HFFc6 (cell line): ENCODE measurements around the gene ACACB. TPM values are rescaled to one million over a fixed set of nuclear protein-coding genes. Genes with fewer than 3 reads are reported as not detected.
"Not testable (repeated sequence)": the region's sequence is repeated elsewhere in the genome, so short reads cannot be mapped to it uniquely, and the experiment has no call there.

Experiments
- DNase-seq: peaks from one replicate; pipeline ENCODE4 v3.0.0-alpha.2; 2018
- H3K27ac Mint-ChIP-seq: 2 replicates; pipeline ENCODE4 v1.8.0; 2020; ENCODE audit warnings: mild to moderate bottlenecking, mixed read lengths
- H3K27me3 Mint-ChIP-seq: 2 replicates; pipeline ENCODE4 v1.8.0; 2021; ENCODE audit warnings: mild to moderate bottlenecking, moderate library complexity, mixed read lengths; ENCODE audit not compliant: insufficient read depth
- H3K36me3 Mint-ChIP-seq: 2 replicates; pipeline ENCODE4 v1.8.0; 2021; ENCODE audit warnings: low read depth, mixed read lengths
- H3K4me1 Mint-ChIP-seq: 2 replicates; pipeline ENCODE4 v1.8.0; 2020; ENCODE audit warnings: low read depth, mixed read lengths
- H3K4me3 Mint-ChIP-seq: 2 replicates; pipeline ENCODE4 v1.8.0; 2020; ENCODE audit warnings: mild to moderate bottlenecking, moderate library complexity, mixed read lengths
- H3K9me3 Mint-ChIP-seq: 2 replicates; pipeline ENCODE4 v1.8.0; 2020; ENCODE audit warnings: mild to moderate bottlenecking, mixed read lengths
- CTCF ChIP-seq: fragments of 200-600 bp; sonication (generic); IDR thresholded peaks from 2 replicates; pipeline ENCODE4 v1.5.0; 2021; ENCODE audit warnings: antibody characterized with exemption, mild to moderate bottlenecking
- total RNA-seq, 6 experiments: library from RNA; stranded (reverse); fragmentation: NEBNext Ultra II Directional; extraction: Animal tissue kit (Norgen Biotek cat#: 25700); gene quantifications; 2 replicates in 1 of 6; 3 replicates in 5 of 6; pipeline ENCODE4 v1.2.3, GENCODE V29; 2021

ACACB gene
- total RNA-seq, 6 experiments from 2014 or later, result 1.0 to 2.1 (median 1.3) TPM

DNA sequence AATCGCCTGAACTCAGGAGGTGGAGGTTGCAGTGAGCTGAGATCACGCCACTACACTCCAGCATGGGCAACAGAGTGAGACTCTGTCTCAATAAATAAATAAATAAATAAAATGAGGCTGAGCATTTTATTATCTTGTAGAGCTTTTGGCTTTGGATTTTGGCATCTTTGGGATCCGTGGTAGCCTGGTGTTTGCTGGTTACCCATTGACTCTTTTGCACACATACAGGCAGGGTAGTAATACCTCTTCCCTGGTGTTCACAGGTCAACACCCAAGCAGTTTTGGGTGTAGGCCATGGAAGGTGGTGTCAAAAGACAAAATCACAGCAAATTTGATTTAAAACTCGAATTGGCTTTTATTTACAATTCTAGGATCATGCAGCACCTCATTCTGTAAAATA lies 27.8 kb downstream of the ACACB start:
- no peak for DNase-seq
- H3K9me3 Mint-ChIP-seq, result no peaks in the 10 kb centered on the region
- H3K4me1 Mint-ChIP-seq, result peaks cover 5% of the 10 kb centered on the region; the same call in 1 of the 2 replicates
- no peak overlapping the region for H3K27ac Mint-ChIP-seq
- H3K4me3 Mint-ChIP-seq, result no peak overlapping the region
- peaks cover 30% of the 10 kb centered on the region for H3K27me3 Mint-ChIP-seq
- H3K36me3 Mint-ChIP-seq, result no peaks in the 10 kb centered on the region
- no peak for TF ChIP-seq CTCF

- H3K9me3 Mint-ChIP-seq, H3K27ac Mint-ChIP-seq, H3K4me3 Mint-ChIP-seq, DNase-seq, H3K4me1 Mint-ChIP-seq, H3K36me3 Mint-ChIP-seq: not testable (repeated sequence)
- peaks cover 32% of the 10 kb centered on the region for H3K27me3 Mint-ChIP-seq
These were observed 30.7 kb downstream of the ACACB start for GRCh38 chr12:109147126-109147525.

GRCh38 chr12:109147954-109148353 lies 31.6 kb downstream of the ACACB start:
- Mint-ChIP-seq H3K27ac (no peak overlapping the region), H3K4me1 (peaks cover under 1% of the 10 kb centered on the region; the same call in 1 of the 2 replicates), H3K27me3 (peaks cover 35% of the 10 kb centered on the region), H3K36me3 (no peaks in the 10 kb centered on the region), H3K9me3 (no peaks in the 10 kb centered on the region), H3K4me3 (no peak overlapping the region)
- no peak for TF ChIP-seq CTCF
- no peak for DNase-seq

DNA sequence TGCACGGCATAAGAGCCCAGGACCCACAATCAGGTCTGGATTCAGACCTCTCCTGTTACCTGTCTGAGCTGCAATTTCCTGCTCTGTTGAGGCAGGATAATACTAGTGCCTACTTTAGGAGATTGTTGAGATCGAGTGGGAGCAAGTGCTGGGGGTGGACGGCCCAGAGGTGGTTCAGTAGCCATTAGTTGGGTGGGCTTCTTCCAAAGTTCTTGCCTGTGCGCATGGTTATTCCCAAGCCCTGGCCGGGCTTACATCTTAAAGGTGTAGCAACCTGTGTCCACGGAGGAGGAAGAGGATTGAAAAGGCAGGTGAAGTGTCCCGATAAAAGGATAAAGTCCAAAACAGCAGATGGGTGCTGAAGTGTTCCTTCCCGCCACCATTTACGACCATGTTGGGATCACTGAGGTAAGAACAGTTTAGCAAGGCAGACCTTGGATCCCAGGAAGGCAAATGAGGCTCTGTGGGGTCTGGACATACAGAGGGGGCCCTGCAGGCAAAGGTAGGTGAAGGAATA lies 33.8 kb downstream of the ACACB start:
- TF ChIP-seq CTCF, result no peak
- Mint-ChIP-seq H3K9me3 (no peaks in the 10 kb centered on the region), H3K4me1 (peaks cover 12% of the 10 kb centered on the region), H3K36me3 (no peaks in the 10 kb centered on the region), H3K4me3 (no peak overlapping the region), H3K27ac (no peak overlapping the region), H3K27me3 (peaks cover 39% of the 10 kb centered on the region)
- DNase-seq, result no peak

DNA sequence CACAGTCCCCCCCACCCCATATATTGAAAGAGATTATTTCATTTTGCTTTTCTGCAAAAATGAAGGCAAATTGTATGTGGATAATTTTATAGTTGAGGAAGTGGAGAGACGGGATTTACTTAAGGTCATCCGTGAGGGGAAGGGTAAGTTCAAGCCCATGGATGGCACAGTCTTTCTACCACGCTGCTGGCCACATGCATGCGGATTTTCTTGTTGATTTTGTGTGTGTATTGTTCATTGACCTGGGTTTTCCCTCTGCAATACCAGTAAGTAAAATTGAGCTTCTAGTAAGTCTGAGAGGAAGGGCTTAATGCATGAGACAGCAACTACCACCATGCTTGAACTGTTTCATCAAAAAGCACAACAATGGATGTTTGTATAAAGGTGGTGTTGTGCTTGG lies 35.1 kb downstream of the ACACB start:
- H3K27ac Mint-ChIP-seq, result no peak overlapping the region
- TF ChIP-seq CTCF, result no peak
- H3K4me1 Mint-ChIP-seq, result peaks cover 15% of the 10 kb centered on the region
- peaks cover 37% of the 10 kb centered on the region for H3K27me3 Mint-ChIP-seq
- DNase-seq, result no peak
- no peak overlapping the region for H3K4me3 Mint-ChIP-seq
- no peaks in the 10 kb centered on the region for H3K9me3 Mint-ChIP-seq
- no peaks in the 10 kb centered on the region for H3K36me3 Mint-ChIP-seq

DNA sequence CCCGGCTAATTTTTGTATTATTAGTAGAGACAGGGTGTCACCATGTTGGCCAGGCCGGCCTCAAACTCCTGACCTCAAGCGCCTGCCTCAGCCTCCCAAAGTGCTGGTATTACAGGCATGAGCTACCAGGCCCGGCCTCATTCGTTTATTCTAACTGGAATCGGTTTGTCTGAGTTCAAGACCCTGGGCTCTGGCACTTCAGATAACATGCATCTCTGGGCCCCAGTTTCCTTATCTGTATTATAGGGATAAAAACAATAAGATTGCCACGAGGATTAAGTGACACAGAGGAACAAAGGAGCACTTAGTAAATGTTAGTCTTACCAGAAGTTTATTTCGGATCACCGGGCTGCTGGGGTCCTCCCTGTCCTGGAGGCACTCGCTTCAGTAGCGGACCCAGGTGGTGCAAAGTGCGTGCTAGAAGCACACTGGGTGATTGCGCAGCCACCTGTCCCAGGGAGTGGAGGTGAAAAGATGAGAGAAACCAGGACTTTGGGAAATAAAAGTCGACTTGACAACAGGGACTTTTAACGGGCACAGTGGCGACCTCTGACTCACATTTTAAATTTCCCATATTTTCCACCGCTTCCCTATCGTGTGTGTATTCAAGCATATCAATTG lies 37.5 kb downstream of the ACACB start:
- Mint-ChIP-seq H3K4me1 (peaks cover 15% of the 10 kb centered on the region), H3K4me3 (peak overlapping the region; percentile 79), H3K36me3 (no peaks in the 10 kb centered on the region), H3K27ac (no peak overlapping the region), H3K27me3 (peaks cover 26% of the 10 kb centered on the region), H3K9me3 (no peaks in the 10 kb centered on the region)
- TF ChIP-seq CTCF, result no peak
- DNase-seq, result no peak
